22Rv1 (cell line): ENCODE data around the gene LY6G6C.

Source experiments
- H3K27ac ChIP-seq: fragments of 450-650 bp; 2 replicates; pipeline ENCODE4 v1.5.1; 2017
- ZFX ChIP-seq: fragments of 450-650 bp; IDR thresholded peaks from 2 replicates; pipeline ENCODE4 v1.6.1; 2017; ENCODE audit warnings: antibody characterized with exemption, borderline replicate concordance
- TF ChIP-seq, protein P1 (sequence below): fragments of 450-650 bp; IDR thresholded peaks from 2 replicates; pipeline ENCODE4 v1.5.1; 2017; ENCODE audit warnings: mild to moderate bottlenecking

LY6G6C gene

GRCh38 chr6:31728767-31729514, 7.4 kb upstream of the LY6G6C start, which contains the start of gene DDAH2:
TSS of gene DDAH2 (minus strand) at chr6:31729299. CDS start at chr6:31729161, 138 bp downstream.
- TF ChIP-seq, protein P1, sequence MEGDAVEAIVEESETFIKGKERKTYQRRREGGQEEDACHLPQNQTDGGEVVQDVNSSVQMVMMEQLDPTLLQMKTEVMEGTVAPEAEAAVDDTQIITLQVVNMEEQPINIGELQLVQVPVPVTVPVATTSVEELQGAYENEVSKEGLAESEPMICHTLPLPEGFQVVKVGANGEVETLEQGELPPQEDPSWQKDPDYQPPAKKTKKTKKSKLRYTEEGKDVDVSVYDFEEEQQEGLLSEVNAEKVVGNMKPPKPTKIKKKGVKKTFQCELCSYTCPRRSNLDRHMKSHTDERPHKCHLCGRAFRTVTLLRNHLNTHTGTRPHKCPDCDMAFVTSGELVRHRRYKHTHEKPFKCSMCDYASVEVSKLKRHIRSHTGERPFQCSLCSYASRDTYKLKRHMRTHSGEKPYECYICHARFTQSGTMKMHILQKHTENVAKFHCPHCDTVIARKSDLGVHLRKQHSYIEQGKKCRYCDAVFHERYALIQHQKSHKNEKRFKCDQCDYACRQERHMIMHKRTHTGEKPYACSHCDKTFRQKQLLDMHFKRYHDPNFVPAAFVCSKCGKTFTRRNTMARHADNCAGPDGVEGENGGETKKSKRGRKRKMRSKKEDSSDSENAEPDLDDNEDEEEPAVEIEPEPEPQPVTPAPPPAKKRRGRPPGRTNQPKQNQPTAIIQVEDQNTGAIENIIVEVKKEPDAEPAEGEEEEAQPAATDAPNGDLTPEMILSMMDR, result no peak
- no peak for TF ChIP-seq ZFX
- H3K27ac ChIP-seq, result peak within 1 kb of the TSS; percentile 99

DNA sequence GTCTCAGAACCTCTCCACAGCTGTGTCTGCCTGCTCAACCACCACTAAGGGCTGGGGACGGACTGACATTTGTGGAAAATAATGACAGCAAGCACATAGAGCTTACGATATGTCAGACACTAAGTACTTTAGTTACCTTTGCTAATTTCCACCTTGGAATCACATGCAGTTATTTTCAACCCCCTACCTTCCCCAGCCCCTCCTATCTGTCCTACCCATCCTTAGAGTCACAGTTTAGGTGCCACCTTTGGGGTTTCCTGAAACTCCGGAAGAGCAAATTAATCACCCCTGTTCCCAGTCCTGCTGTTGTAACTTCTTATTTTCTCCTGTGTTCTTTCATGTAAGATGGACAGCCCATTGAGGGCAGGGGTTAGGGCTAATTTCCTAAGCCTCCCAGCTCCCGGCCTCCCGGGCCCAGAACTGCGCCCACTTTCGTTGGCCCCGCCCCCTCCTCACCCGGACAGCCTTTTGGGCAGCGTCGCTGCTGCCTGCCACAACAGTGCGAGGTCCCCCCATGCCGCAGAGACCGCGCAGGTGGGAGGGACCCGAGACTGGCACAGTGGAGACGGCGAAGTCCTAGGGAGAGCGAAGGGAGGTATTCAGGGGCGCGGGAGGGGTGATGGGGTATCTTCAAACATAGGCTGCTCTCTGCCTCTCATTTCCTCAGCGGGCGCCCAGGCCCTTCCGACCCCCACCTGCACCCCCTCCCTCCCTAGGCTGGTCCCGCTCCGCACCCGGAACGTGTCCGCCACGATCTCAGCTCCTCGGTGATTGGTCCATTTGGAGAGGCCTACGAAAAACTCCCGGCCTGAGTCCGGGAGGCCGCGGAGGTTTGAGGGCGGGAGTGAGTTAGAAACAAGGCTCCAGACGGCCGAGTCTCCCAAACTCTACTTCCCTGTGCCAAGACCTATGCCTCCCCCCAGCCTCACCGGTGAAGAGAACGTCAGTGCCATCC, 6.4 kb upstream of the LY6G6C start:
- TF ChIP-seq, protein P1, result no peak
- no peak for TF ChIP-seq ZFX
- peak overlapping the region; percentile 29; the same call in 1 of the 2 replicates for H3K27ac ChIP-seq

DNA sequence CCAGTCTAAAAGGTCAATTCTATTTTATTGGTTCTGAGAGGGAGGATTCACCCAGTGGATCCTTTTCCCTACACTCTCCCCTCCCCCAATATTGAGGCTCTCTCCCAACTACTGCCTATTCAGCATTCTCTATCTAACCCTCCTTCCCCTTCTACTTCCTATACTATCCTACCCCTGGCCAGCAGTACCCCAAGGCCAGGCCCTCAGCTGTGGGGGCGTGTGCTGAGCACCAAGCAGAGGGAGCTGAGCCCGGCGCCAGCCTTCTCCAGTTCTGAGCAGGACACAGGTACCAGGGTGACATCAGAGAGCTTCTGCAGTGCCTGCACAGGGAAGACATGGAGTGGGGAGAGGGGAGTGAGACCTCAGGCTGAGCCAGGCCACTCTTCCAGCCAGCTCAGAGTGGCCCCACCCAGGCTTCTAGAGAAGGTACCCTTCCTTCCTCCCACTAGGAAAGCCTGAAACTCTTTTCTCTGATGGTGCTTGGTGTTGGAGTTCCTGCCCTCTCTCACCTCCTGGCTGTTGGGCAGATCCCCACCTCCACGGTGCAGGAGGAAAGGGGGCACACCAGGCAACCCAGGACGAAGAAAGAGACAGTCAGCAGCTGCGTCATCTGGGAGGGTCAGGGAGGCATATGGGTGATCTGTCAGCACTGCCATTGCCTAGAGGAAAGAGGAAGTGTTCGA, 5.6 kb upstream of the LY6G6C start:
- peak overlapping the region; percentile 29; the same call in 1 of the 2 replicates for H3K27ac ChIP-seq
- no peak for TF ChIP-seq ZFX
- TF ChIP-seq, protein P1, result no peak

DNA sequence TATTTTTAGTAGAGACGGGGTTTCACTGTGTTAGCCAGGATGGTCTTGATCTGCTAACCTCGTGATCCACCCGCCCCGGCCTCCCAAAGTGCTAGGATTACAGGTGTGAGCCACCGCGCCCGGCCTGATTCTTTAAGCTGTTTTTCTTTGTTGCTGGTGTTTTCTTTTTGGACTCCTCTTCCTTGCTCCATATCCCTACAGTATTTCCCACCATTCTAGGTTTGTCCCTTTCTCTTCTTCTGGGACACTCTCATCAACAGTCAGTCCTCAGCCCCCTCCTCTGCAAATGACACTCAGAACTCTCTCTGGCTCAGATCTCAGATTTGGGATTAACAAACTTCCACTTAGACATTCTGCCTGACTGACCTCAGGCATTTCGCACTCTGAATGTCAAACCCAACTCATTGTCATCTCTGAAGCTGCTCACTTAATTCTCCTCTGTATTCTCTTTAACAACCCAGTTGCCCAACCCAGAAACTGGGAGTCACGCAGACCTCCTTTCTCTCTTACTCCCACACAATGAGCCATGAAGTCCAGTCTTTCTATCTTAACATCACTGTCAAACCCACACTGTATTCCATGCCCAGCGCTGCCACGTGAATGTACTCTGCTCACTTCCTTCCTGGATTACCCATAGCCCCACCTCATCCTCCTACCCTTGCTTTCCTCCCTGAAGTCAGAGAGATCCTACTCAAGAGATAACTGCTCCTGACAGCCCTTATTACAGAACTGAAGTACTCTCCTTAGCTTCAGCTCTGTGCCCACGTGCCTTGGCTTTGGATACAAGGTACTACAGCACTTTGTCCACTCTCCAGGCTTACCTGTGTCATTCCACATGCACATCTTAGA, 4.2 kb upstream of the LY6G6C start:
- TF ChIP-seq ZFX, result no peak
- TF ChIP-seq, protein P1, result no peak
- H3K27ac ChIP-seq, result peak overlapping the region; percentile 29

- TF ChIP-seq, protein P1, result no peak
- TF ChIP-seq ZFX, result no peak
- H3K27ac ChIP-seq, result no peak overlapping the region
These were observed 2.6 kb upstream of the LY6G6C start for GRCh38 chr6:31723980-31724691.
